HG03095 (cell line): ENCODE measurements around the gene TBC1D3C.
"Not testable (repeated sequence)": the region's sequence is repeated elsewhere in the genome, so short reads cannot be mapped to it uniquely, and the experiment has no call there.

ENCODE experiments used
- ATAC-seq: cut with Tn5 transposase; IDR thresholded peaks from one replicate; pipeline ENCODE4 v1.9.1; 2021; ENCODE audit warnings: moderate library complexity; ENCODE audit not compliant: unreplicated experiment

The TBC1D3C gene

GRCh38 chr17:38068534-38068933, at the start of gene TBC1D3C:
Gene TBC1D3C (minus strand): TSS chr17:38068634. CDS start chr17:38067066, 1,568 bp downstream.
- not testable (repeated sequence) for ATAC-seq

DNA sequence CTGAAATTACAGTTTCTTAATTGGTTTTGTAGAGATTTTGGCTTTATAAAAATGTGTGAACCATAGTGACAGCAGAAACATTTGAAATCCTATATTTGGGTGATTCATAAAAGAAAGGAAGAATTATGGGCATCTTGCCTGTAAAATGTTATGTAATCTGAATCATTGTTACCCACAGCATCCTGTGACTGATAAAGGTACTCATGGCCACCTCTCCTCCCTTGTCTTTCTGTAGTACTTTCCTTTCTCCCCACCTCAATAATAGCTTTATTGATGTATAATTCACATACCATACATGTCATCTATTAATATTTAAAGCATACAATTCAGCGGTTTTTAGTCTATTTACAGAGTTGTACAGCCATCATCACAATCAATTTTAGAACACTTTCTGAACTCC, 30.8 kb upstream of the TBC1D3C start:
- ATAC-seq, result not testable (repeated sequence)

GRCh38 chr17:38094059-38094694, 25.7 kb upstream of the TBC1D3C start:
- not testable (repeated sequence) for ATAC-seq

- not testable (repeated sequence) for ATAC-seq
Observed at GRCh38 chr17:38088120-38088519, 19.7 kb upstream of the TBC1D3C start.

- not testable (repeated sequence) for ATAC-seq
Observed at GRCh38 chr17:38087344-38087743, 18.9 kb upstream of the TBC1D3C start.
